HG02938 (cell line): ENCODE measurements around the gene GDPD1.
"Not testable (repeated sequence)": the region's sequence is repeated elsewhere in the genome, so short reads cannot be mapped to it uniquely, and the experiment has no call there.

ENCODE experiments used
- ATAC-seq: cut with Tn5 transposase; IDR thresholded peaks from one replicate; pipeline ENCODE4 v1.9.1; 2021; ENCODE audit warnings: mild to moderate bottlenecking, moderate library complexity; ENCODE audit not compliant: unreplicated experiment

Gene GDPD1

GRCh38 chr17:59220328-59221158, at the start of gene GDPD1:
TSS of gene GDPD1 (plus strand) at chr17:59220511. CDS start at chr17:59220610, 99 bp downstream.
- peak; percentile 89 for ATAC-seq

GRCh38 chr17:59172436-59173004, 47.8 kb upstream of the GDPD1 start:
- ATAC-seq: no peak

GRCh38 chr17:59174671-59175070, 45.6 kb upstream of the GDPD1 start:
- no peak for ATAC-seq

- no peak for ATAC-seq
Observed at GRCh38 chr17:59175076-59175475, 45.2 kb upstream of the GDPD1 start.

GRCh38 chr17:59178266-59178985, 41.9 kb upstream of the GDPD1 start:
- ATAC-seq: no peak

GRCh38 chr17:59179601-59180000, 40.7 kb upstream of the GDPD1 start:
- not testable (repeated sequence) for ATAC-seq

GRCh38 chr17:59180626-59181025, 39.7 kb upstream of the GDPD1 start:
- no peak for ATAC-seq

- no peak for ATAC-seq
Observed at GRCh38 chr17:59181481-59181880, 38.8 kb upstream of the GDPD1 start.

- no peak for ATAC-seq
Observed at GRCh38 chr17:59185997-59186396, 34.3 kb upstream of the GDPD1 start.

- no peak for ATAC-seq
Observed at GRCh38 chr17:59186850-59187249, 33.5 kb upstream of the GDPD1 start.

GRCh38 chr17:59190806-59191205, 29.5 kb upstream of the GDPD1 start:
- ATAC-seq: no peak

GRCh38 chr17:59193336-59193862, 26.9 kb upstream of the GDPD1 start:
- ATAC-seq: no peak

GRCh38 chr17:59199398-59199797, 20.9 kb upstream of the GDPD1 start:
- no peak for ATAC-seq

GRCh38 chr17:59202320-59202719, 18.0 kb upstream of the GDPD1 start:
- ATAC-seq: no peak

- no peak for ATAC-seq
Observed at GRCh38 chr17:59219370-59219769, 941 bp upstream of the GDPD1 start.

- no peak for ATAC-seq
Observed at GRCh38 chr17:59219992-59220327, 351 bp upstream of the GDPD1 start.

- ATAC-seq: no peak
Observed at GRCh38 chr17:59221159-59221847, 992 bp downstream of the GDPD1 start.

GRCh38 chr17:59223813-59224212, 3.5 kb downstream of the GDPD1 start:
- ATAC-seq: no peak

- not testable (repeated sequence) for ATAC-seq
Observed at GRCh38 chr17:59228588-59228987, 8.3 kb downstream of the GDPD1 start.

- no peak for ATAC-seq
Observed at GRCh38 chr17:59230764-59231163, 10.5 kb downstream of the GDPD1 start.

GRCh38 chr17:59234631-59235030, 14.3 kb downstream of the GDPD1 start:
- ATAC-seq: no peak
